ENCODE data around the gene ORM2.

DNA sequence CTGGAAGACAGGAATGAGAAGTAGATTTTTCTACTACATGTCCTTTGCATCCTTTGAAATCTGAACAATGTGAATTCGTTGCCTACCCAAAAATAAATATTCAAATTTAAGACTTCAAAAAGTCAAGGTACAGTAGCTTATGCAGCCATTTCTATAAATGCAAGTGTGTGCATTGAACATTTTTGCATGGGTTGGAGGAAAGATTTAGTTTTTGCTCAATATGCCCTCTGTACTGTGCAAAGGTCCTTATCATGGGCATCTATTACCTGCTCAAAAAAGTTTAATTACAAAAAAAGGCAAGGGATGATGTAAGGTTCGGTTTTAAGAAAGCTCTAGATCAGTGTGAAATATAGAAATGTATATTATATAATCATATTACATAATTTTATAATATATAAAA is 35.5 kb downstream of the ORM2 start:
- TF ChIP-seq BRCA1 (IDR thresholded peaks at IDR 0.05; ENCODE audit: low read depth, low read length) = no peak
- no peak for TF ChIP-seq POLR2A (IDR thresholded peaks at IDR 0.05; ENCODE audit: control extremely low read depth in 1 of 2, low read depth in 2 of 2, low read length in 2 of 2)
- no peak for TF ChIP-seq BCL11A (IDR thresholded peaks at IDR 0.05; ENCODE audit: low read depth in 2 of 2, low read length in 2 of 2)
- TF ChIP-seq, protein P1, sequence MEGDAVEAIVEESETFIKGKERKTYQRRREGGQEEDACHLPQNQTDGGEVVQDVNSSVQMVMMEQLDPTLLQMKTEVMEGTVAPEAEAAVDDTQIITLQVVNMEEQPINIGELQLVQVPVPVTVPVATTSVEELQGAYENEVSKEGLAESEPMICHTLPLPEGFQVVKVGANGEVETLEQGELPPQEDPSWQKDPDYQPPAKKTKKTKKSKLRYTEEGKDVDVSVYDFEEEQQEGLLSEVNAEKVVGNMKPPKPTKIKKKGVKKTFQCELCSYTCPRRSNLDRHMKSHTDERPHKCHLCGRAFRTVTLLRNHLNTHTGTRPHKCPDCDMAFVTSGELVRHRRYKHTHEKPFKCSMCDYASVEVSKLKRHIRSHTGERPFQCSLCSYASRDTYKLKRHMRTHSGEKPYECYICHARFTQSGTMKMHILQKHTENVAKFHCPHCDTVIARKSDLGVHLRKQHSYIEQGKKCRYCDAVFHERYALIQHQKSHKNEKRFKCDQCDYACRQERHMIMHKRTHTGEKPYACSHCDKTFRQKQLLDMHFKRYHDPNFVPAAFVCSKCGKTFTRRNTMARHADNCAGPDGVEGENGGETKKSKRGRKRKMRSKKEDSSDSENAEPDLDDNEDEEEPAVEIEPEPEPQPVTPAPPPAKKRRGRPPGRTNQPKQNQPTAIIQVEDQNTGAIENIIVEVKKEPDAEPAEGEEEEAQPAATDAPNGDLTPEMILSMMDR (IDR thresholded peaks at IDR 0.05; ENCODE audit: control extremely low read depth in 1 of 3, insufficient read depth in 1 of 3, low read depth in 1 of 3, low read length in 3 of 3) = no peak
- no peak for TF ChIP-seq EZH2 (IDR thresholded peaks at IDR 0.05; ENCODE audit: low read depth, low read length, severe bottlenecking)
- no peak for TF ChIP-seq CREB1 (IDR thresholded peaks at IDR 0.05)
- TF ChIP-seq, protein P2, sequence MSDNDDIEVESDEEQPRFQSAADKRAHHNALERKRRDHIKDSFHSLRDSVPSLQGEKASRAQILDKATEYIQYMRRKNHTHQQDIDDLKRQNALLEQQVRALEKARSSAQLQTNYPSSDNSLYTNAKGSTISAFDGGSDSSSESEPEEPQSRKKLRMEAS (IDR thresholded peaks at IDR 0.05) = no peak
- no peak for TF ChIP-seq JUND (IDR thresholded peaks at IDR 0.05; ENCODE audit: low read length)
- TF ChIP-seq, protein P3, sequence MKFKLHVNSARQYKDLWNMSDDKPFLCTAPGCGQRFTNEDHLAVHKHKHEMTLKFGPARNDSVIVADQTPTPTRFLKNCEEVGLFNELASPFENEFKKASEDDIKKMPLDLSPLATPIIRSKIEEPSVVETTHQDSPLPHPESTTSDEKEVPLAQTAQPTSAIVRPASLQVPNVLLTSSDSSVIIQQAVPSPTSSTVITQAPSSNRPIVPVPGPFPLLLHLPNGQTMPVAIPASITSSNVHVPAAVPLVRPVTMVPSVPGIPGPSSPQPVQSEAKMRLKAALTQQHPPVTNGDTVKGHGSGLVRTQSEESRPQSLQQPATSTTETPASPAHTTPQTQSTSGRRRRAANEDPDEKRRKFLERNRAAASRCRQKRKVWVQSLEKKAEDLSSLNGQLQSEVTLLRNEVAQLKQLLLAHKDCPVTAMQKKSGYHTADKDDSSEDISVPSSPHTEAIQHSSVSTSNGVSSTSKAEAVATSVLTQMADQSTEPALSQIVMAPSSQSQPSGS (IDR thresholded peaks at IDR 0.05; ENCODE audit: low read length) = no peak
